COR-L47 (cell line): ENCODE measurements around the gene MME.

Experiments
- DNase-seq: peaks from one replicate; lab custom pipeline; 2025; lab: John Stamatoyannopoulos, UW

Gene MME

GRCh38 chr3:155147588-155147987 is 67.5 kb downstream of the MME start:
- DNase-seq: no peak

GRCh38 chr3:155149494-155149893 is 69.4 kb downstream of the MME start:
- DNase-seq: no peak

- DNase-seq: no peak
These were observed 73.4 kb downstream of the MME start for GRCh38 chr3:155153242-155154186.

- no peak for DNase-seq
These were observed 74.1 kb downstream of the MME start for GRCh38 chr3:155154255-155154654.

- no peak for DNase-seq
These were observed 78.4 kb downstream of the MME start for GRCh38 chr3:155158346-155159037.

- no peak for DNase-seq
These were observed 79.2 kb downstream of the MME start for GRCh38 chr3:155159301-155159700.

- DNase-seq: no peak
These were observed 81.6 kb downstream of the MME start for GRCh38 chr3:155161640-155162292.

- no peak for DNase-seq
These were observed 84.2 kb downstream of the MME start for GRCh38 chr3:155164306-155164705.

- no peak for DNase-seq
These were observed 86.3 kb downstream of the MME start for GRCh38 chr3:155166441-155166840.

GRCh38 chr3:155169197-155169596 is 89.1 kb downstream of the MME start:
- DNase-seq: no peak

- no peak for DNase-seq
These were observed 93.7 kb downstream of the MME start for GRCh38 chr3:155173771-155174170.

- DNase-seq: no peak
These were observed 98.8 kb downstream of the MME start for GRCh38 chr3:155178810-155179436.

GRCh38 chr3:155179437-155179827 is 99.3 kb downstream of the MME start:
- no peak for DNase-seq

GRCh38 chr3:155179966-155180757 is 100.0 kb downstream of the MME start:
- no peak for DNase-seq

GRCh38 chr3:155182467-155182866 is 102.3 kb downstream of the MME start:
- no peak for DNase-seq

GRCh38 chr3:155184011-155184410 is 103.9 kb downstream of the MME start:
- no peak for DNase-seq

- no peak for DNase-seq
These were observed 105.5 kb downstream of the MME start for GRCh38 chr3:155185631-155186071.

GRCh38 chr3:155188031-155188430 is 107.9 kb downstream of the MME start:
- DNase-seq: no peak

- DNase-seq: no peak
These were observed 109.4 kb downstream of the MME start for GRCh38 chr3:155189478-155189877.

- DNase-seq: no peak
These were observed 110.6 kb downstream of the MME start for GRCh38 chr3:155190691-155191090.
